Gastrocnemius medialis (tissue), 4 donors: Measurements from ENCODE around the gene PCF11. TPM values are rescaled to one million over a fixed set of nuclear protein-coding genes. Genes with fewer than 3 reads are reported as not detected.
A peak's percentile ranks its signal among the peaks of the same experiment; 100 is the strongest.
"Not testable (repeated sequence)": the region's sequence is repeated elsewhere in the genome, so short reads cannot be mapped to it uniquely, and the experiment has no call there.

Experiments used
- ATAC-seq, 2 donors: fragments of 150-250 bp; one replicate each; pipeline ENCODE4 v1.9.1; 2016
- DNase-seq, 2 donors: peaks; one replicate each; pipeline ENCODE4 v3.0.0-alpha.2; 2019
- H3K27ac ChIP-seq, 4 donors: fragments of 200-600 bp; sonication (generic); 1 replicate in 1 of 4; 2 replicates in 3 of 4; pipeline ENCODE4 v1.5.1; 2016 to 2018; ENCODE audit warnings: mild to moderate bottlenecking in 2 of 4, moderate library complexity in 1 of 4
- H3K27me3 ChIP-seq, 3 donors: fragments of 200-600 bp; sonication (generic) in 2 of 3; 1 replicate in 1 of 3; 2 replicates in 2 of 3; pipeline versions ENCODE4 v1.5.1 to v1.6.0; 2016 to 2019; ENCODE audit warnings: mild to moderate bottlenecking in 1 of 3, moderate library complexity in 1 of 3
- H3K36me3 ChIP-seq, 2 donors: fragments of 200-600 bp; sonication (generic) in 1 of 2; one replicate each; pipeline ENCODE4 v1.5.1; 2017 to 2018
- H3K4me1 ChIP-seq, 2 donors: fragments of 200-600 bp; sonication (generic) in 1 of 2; one replicate each; pipeline ENCODE4 v1.5.1; 2016 to 2017; ENCODE audit warnings: mild to moderate bottlenecking in 2 of 2
- H3K4me3 ChIP-seq, 4 donors: fragments of 200-600 bp; sonication (generic) in 3 of 4; 1 replicate in 1 of 4; 2 replicates in 3 of 4; pipeline ENCODE4 v1.5.1; 2016 to 2019; ENCODE audit warnings: mild to moderate bottlenecking in 2 of 4
- H3K9me3 ChIP-seq, 3 donors: fragments of 200-600 bp; sonication (generic) in 2 of 3; 1 replicate in 1 of 3; 2 replicates in 2 of 3; pipeline ENCODE4 v1.5.1; 2016 to 2019
- CTCF ChIP-seq, 5 experiments: fragments of 450-650 bp in 3 of 5; fragments of 200-600 bp in 2 of 5; sonication (generic) in 2 of 5; IDR thresholded peaks in 4 of 5; conservative IDR thresholded peaks in 1 of 5; 1 replicate in 4 of 5; 2 replicates in 1 of 5; pipeline ENCODE4 v1.5.1; 2016 to 2019; ENCODE audit warnings: antibody characterized with exemption in 5 of 5, mild to moderate bottlenecking in 3 of 5, moderate library complexity in 3 of 5
- POLR2A ChIP-seq, 2 donors: fragments of 450-650 bp; IDR thresholded peaks; one replicate each; pipeline ENCODE4 v1.6.1; 2017; ENCODE audit warnings: antibody characterized with exemption in 2 of 2, mild to moderate bottlenecking in 2 of 2, moderate library complexity in 2 of 2
- in situ Hi-C, 4 donors: fragments of 200-750 bp; cut with MboI; loops; one replicate each; pipeline versions ENCODE4 v1.15.0 to v1.8.0; 2017; ENCODE audit warnings: low sequenced_read_pairs in 4 of 4
- intact Hi-C: fragments of 100-400 bp; cut with DNase I; formaldehyde crosslinking; loops from one replicate; pipeline ENCODE4 v1.15.1; 2023; ENCODE audit warnings: low total_unique reads
- total RNA-seq, 4 donors: library from RNA; depleted of rRNA; stranded (reverse); fragments of >200 nt; gene quantifications; one replicate each; pipeline versions ENCODE4 v1.1.0 to v1.2.3, GENCODE V29; 2016

The PCF11 gene
- total RNA-seq, 4 donors from 2014 or later = 25.3 to 103 (median 47.5) TPM

- TF ChIP-seq CTCF (IDR thresholded peaks at IDR 0.05 in 4 of 5, conservative IDR thresholded peaks at IDR 0.05 in 1 of 5) = no peak
- no peak for TF ChIP-seq POLR2A (IDR thresholded peaks at IDR 0.05)
- no peak for DNase-seq
- Histone ChIP-seq H3K4me1 (no peaks in the 10 kb centered on the region), H3K9me3 (no peaks in the 10 kb centered on the region), H3K36me3 (no peaks in the 10 kb centered on the region), H3K27ac (no peak overlapping the region), H3K4me3 (no peak overlapping the region), H3K27me3 (no peaks in the 10 kb centered on the region)
- in situ Hi-C loops = no loop called here
- intact Hi-C loops = no loop called here
- ATAC-seq = no peak
Observed at GRCh38 chr11:83122766-83123165, 34.2 kb upstream of the PCF11 start.

GRCh38 chr11:83124636-83125424, 32.1 kb upstream of the PCF11 start:
- DNase-seq (no peak), ATAC-seq (no peak)
- Histone ChIP-seq H3K36me3 (no peaks in the 10 kb centered on the region), H3K27me3 (no peaks in the 10 kb centered on the region), H3K9me3 (no peaks in the 10 kb centered on the region), H3K4me1 (no peaks in the 10 kb centered on the region), H3K4me3 (no peak overlapping the region), H3K27ac (no peak overlapping the region)
- intact Hi-C loops = no loop called here
- TF ChIP-seq POLR2A (IDR thresholded peaks at IDR 0.05) (no peak), CTCF (IDR thresholded peaks at IDR 0.05 in 4 of 5, conservative IDR thresholded peaks at IDR 0.05 in 1 of 5) (no peak)
- in situ Hi-C loops = no loop called here

- Histone ChIP-seq H3K27ac (no peak overlapping the region), H3K4me3 (no peak overlapping the region), H3K9me3 (no peaks in the 10 kb centered on the region), H3K36me3 (no peaks in the 10 kb centered on the region), H3K27me3 (no peaks in the 10 kb centered on the region), H3K4me1 (no peaks in the 10 kb centered on the region)
- intact Hi-C loops = no loop called here
- no peak for TF ChIP-seq CTCF (IDR thresholded peaks at IDR 0.05 in 4 of 5, conservative IDR thresholded peaks at IDR 0.05 in 1 of 5)
- no peak for TF ChIP-seq POLR2A (IDR thresholded peaks at IDR 0.05)
- DNase-seq (no peak), ATAC-seq (no peak)
- in situ Hi-C loops = no loop called here
Observed at GRCh38 chr11:83125577-83125976, 31.4 kb upstream of the PCF11 start.

- Histone ChIP-seq H3K27me3 (no peaks in the 10 kb centered on the region), H3K9me3 (no peaks in the 10 kb centered on the region), H3K4me3 (no peak overlapping the region), H3K4me1 (no peaks in the 10 kb centered on the region), H3K36me3 (no peaks in the 10 kb centered on the region), H3K27ac (no peak overlapping the region)
- TF ChIP-seq CTCF (IDR thresholded peaks at IDR 0.05 in 4 of 5, conservative IDR thresholded peaks at IDR 0.05 in 1 of 5) (no peak), POLR2A (IDR thresholded peaks at IDR 0.05) (no peak)
- DNase-seq (no peak), ATAC-seq (peak in 1 of 2 donors; percentile 44)
- intact Hi-C loops = no loop called here
- in situ Hi-C loops = no loop called here
Observed at GRCh38 chr11:83127310-83127637, 29.7 kb upstream of the PCF11 start.

- no peak for DNase-seq
- TF ChIP-seq POLR2A (IDR thresholded peaks at IDR 0.05) = no peak
- no peak for ATAC-seq
- Histone ChIP-seq H3K27ac (no peak overlapping the region), H3K4me1 (no peaks in the 10 kb centered on the region), H3K36me3 (no peaks in the 10 kb centered on the region), H3K27me3 (no peaks in the 10 kb centered on the region), H3K9me3 (no peaks in the 10 kb centered on the region), H3K4me3 (no peak overlapping the region)
- in situ Hi-C loops (no loop called here), intact Hi-C loops (no loop called here)
Observed at GRCh38 chr11:83132191-83132590, 24.7 kb upstream of the PCF11 start.

- H3K27ac ChIP-seq, DNase-seq, H3K9me3 ChIP-seq, intact Hi-C loops, H3K4me1 ChIP-seq, in situ Hi-C loops, H3K27me3 ChIP-seq, ATAC-seq, H3K4me3 ChIP-seq, H3K36me3 ChIP-seq: not testable (repeated sequence)
Observed at GRCh38 chr11:83133266-83133665, 23.7 kb upstream of the PCF11 start.
